Naive thymus-derived CD4-positive, alpha-beta T cell (primary cell): ENCODE results near the gene KRT34. TPM values are rescaled to one million over a fixed set of nuclear protein-coding genes. Genes with fewer than 3 reads are reported as not detected.

Experiments used
- ATAC-seq: fragments of 150-1000 bp; cut with Tn5 transposase; 2 replicates; pipeline ENCODE4 v1.10.0; 2021; ENCODE audit warnings: mild to moderate bottlenecking, moderate library complexity
- CTCF ChIA-PET: fragments of 350-600 bp; sonication (Branson Sonifier 250); formaldehyde crosslinking; loops from one replicate; lab custom pipeline; 2021; ENCODE audit warnings: antibody characterized with exemption; lab: Charles Lee
- POLR2A ChIA-PET: fragments of 350-600 bp; sonication (Branson Sonifier 250); formaldehyde crosslinking; loops from one replicate; lab custom pipeline; 2021; ENCODE audit warnings: antibody characterized with exemption, inconsistent platforms; lab: Charles Lee
- DNase-seq, 9 donors: peaks; one replicate each; pipeline versions ENCODE4 v3.0.0 to v3.0.0-alpha.2; 2020 to 2022; ENCODE audit warnings: mixed read lengths in 1 of 9
- H3K27ac ChIP-seq: one replicate; pipeline ENCODE4 v1.7.0; 2013; ENCODE audit warnings: mild to moderate bottlenecking, low read depth, low read length, moderate library complexity
- H3K27me3 ChIP-seq, 2 donors: one replicate each; pipeline ENCODE4 v1.7.0; 2013; ENCODE audit warnings: low read length in 2 of 2, mild to moderate bottlenecking in 2 of 2, moderate library complexity in 2 of 2; ENCODE audit not compliant: control insufficient read depth in 2 of 2, insufficient read depth in 2 of 2
- H3K36me3 ChIP-seq, 3 experiments: 1 replicate in 2 of 3; 2 replicates in 1 of 3; pipeline ENCODE4 v1.7.0; 2013; ENCODE audit warnings: low read length in 3 of 3, mild to moderate bottlenecking in 3 of 3, moderate library complexity in 1 of 3; ENCODE audit not compliant: insufficient read depth in 3 of 3, control insufficient read depth in 2 of 3
- H3K4me1 ChIP-seq, 2 donors: one replicate each; pipeline ENCODE4 v1.7.0; 2013; ENCODE audit warnings: low read length in 2 of 2, mild to moderate bottlenecking in 2 of 2, moderate library complexity in 1 of 2; ENCODE audit not compliant: control insufficient read depth in 2 of 2, insufficient read depth in 2 of 2
- H3K4me3 ChIP-seq: 2 replicates; pipeline ENCODE4 v1.7.0; 2013; ENCODE audit warnings: mild to moderate bottlenecking, low read length
- H3K9me3 ChIP-seq, 3 experiments: 1 replicate in 2 of 3; 2 replicates in 1 of 3; pipeline ENCODE4 v1.7.0; 2013; ENCODE audit warnings: low read length in 3 of 3; ENCODE audit not compliant: control insufficient read depth in 2 of 3
- H3K27ac Mint-ChIP-seq, 9 donors: one replicate each; pipeline ENCODE4 v1.8.0; 2020 to 2022; ENCODE audit warnings: mixed read lengths in 9 of 9, mild to moderate bottlenecking in 8 of 9, moderate library complexity in 5 of 9, inconsistent platforms in 2 of 9
- H3K27me3 Mint-ChIP-seq, 5 donors: one replicate each; pipeline ENCODE4 v1.8.0; 2021 to 2022; ENCODE audit warnings: mixed read lengths in 5 of 5, mild to moderate bottlenecking in 1 of 5
- H3K36me3 Mint-ChIP-seq, 5 donors: one replicate each; pipeline ENCODE4 v1.8.0; 2020 to 2022; ENCODE audit warnings: mixed read lengths in 5 of 5, mild to moderate bottlenecking in 3 of 5, inconsistent platforms in 1 of 5
- H3K4me1 Mint-ChIP-seq, 7 donors: one replicate each; pipeline ENCODE4 v1.8.0; 2020 to 2022; ENCODE audit warnings: mixed read lengths in 7 of 7, mild to moderate bottlenecking in 3 of 7, inconsistent platforms in 1 of 7
- H3K4me3 Mint-ChIP-seq, 10 donors: one replicate each; pipeline ENCODE4 v1.8.0; 2020 to 2022; ENCODE audit warnings: mild to moderate bottlenecking in 10 of 10, mixed read lengths in 10 of 10, moderate library complexity in 6 of 10, inconsistent platforms in 2 of 10
- H3K9me3 Mint-ChIP-seq, 11 donors: one replicate each; pipeline ENCODE4 v1.8.0; 2020 to 2022; ENCODE audit warnings: mixed read lengths in 11 of 11, mild to moderate bottlenecking in 4 of 11, inconsistent platforms in 1 of 11, moderate library complexity in 1 of 11
- intact Hi-C, 2 donors: fragments of 100-400 bp; cut with micrococcal nuclease; formaldehyde crosslinking; loops; one replicate each; pipeline ENCODE4 v1.15.1; 2023
- polyA plus RNA-seq, 2 donors: library from polyadenylated mRNA; unstranded; fragments of 300-500 nt; fragmentation: Illumina TruSeq; gene quantifications; one replicate each; pipeline ENCODE4 v1.2.3, GENCODE V29; 2021
- total RNA-seq, 6 experiments: library from RNA in 5 of 6; stranded (reverse) in 5 of 6; gene quantifications; 1 replicate in 5 of 6; 2 replicates in 1 of 6; pipeline ENCODE4 v1.2.3 and lab custom pipeline; 2021 to 2026

The KRT34 gene
- total and polyA plus RNA-seq, 7 experiments from 2014 or later: not detected

- intact Hi-C loops: no loop called here
- no peak for DNase-seq
Observed at GRCh38 chr17:41329279-41329948, 52.7 kb downstream of the KRT34 start.

GRCh38 chr17:41328207-41328606 is 53.9 kb downstream of the KRT34 start:
- no peaks in the 10 kb centered on the region for H3K9me3 Mint-ChIP-seq
- no peak overlapping the region for H3K27ac ChIP-seq
- no peaks in the 10 kb centered on the region for H3K36me3 ChIP-seq
- no peaks in the 10 kb centered on the region for H3K9me3 ChIP-seq
- H3K27me3 ChIP-seq: no peaks in the 10 kb centered on the region
- H3K4me3 ChIP-seq: no peak overlapping the region
- H3K27ac Mint-ChIP-seq: peak overlapping the region in 1 of 9 donors; percentile 25
- CTCF ChIA-PET: no interaction called here
- intact Hi-C loops: no loop called here
- H3K36me3 Mint-ChIP-seq: no peaks in the 10 kb centered on the region
- H3K4me1 ChIP-seq: peaks cover 24 to 33% of the 10 kb centered on the region in 2 donors
- peaks cover 11 to 53% (median 41%) of the 10 kb centered on the region in 7 donors for H3K4me1 Mint-ChIP-seq
- ATAC-seq (no peak), DNase-seq (no peak)
- H3K4me3 Mint-ChIP-seq: peak overlapping the region in 1 of 10 donors; percentile 45
- POLR2A ChIA-PET: interaction anchor here (0.7 to 0.9 kb wide), 2 partner anchors 12 to 13 kb away, joined by 3 to 4 read pairs; no protein-coding TSS in a partner anchor
- no peaks in the 10 kb centered on the region for H3K27me3 Mint-ChIP-seq

More at GRCh38 chr17:41329279-41329948, 52.7 kb downstream of the KRT34 start:
- ATAC-seq: no peak
- Histone ChIP-seq H3K4me3 (no peak overlapping the region), H3K27me3 (no peaks in the 10 kb centered on the region), H3K9me3 (no peaks in the 10 kb centered on the region), H3K4me1 (peaks cover 27 to 32% of the 10 kb centered on the region in 2 donors), H3K27ac (no peak overlapping the region), H3K36me3 (no peaks in the 10 kb centered on the region)
- H3K4me1 Mint-ChIP-seq: peaks cover 6 to 53% (median 42%) of the 10 kb centered on the region in 7 donors
- peak overlapping the region in 1 of 9 donors; percentile 29 for H3K27ac Mint-ChIP-seq
- H3K36me3 Mint-ChIP-seq: no peaks in the 10 kb centered on the region
- ChIA-PET POLR2A (interaction anchor here (0.6 kb wide), 2 partner anchors 16 to 107 kb away, joined by 3 read pairs; no protein-coding TSS in a partner anchor), CTCF (no interaction called here)
- no peaks in the 10 kb centered on the region for H3K27me3 Mint-ChIP-seq
- H3K4me3 Mint-ChIP-seq: no peak overlapping the region
- H3K9me3 Mint-ChIP-seq: no peaks in the 10 kb centered on the region

Other genes with a start within 250 kb of the KRT34 start
Only the 30 nearest of the 32 such genes appear.
- not detected for gene KRTAP4-5, start 232.5 kb downstream of the KRT34 start, total RNA-seq
- not detected for gene KRTAP4-5, start 232.5 kb downstream of the KRT34 start, polyA plus RNA-seq
- not detected for gene KRTAP4-4, start 221.6 kb downstream of the KRT34 start, total RNA-seq
- not detected for gene KRTAP4-4, start 221.6 kb downstream of the KRT34 start, polyA plus RNA-seq
- gene KRTAP4-3, start 214.1 kb downstream of the KRT34 start, total RNA-seq: not detected
- not detected for gene KRTAP4-3, start 214.1 kb downstream of the KRT34 start, polyA plus RNA-seq
- not detected for gene KRTAP4-2, start 204.1 kb downstream of the KRT34 start, total RNA-seq
- not detected for gene KRTAP4-2, start 204.1 kb downstream of the KRT34 start, polyA plus RNA-seq
- gene KRTAP4-1, start 197.4 kb downstream of the KRT34 start, total RNA-seq: not detected
- not detected for gene KRTAP4-1, start 197.4 kb downstream of the KRT34 start, polyA plus RNA-seq
- gene KRTAP9-1, start 192.4 kb downstream of the KRT34 start, total RNA-seq: not detected
- not detected for gene KRTAP9-1, start 192.4 kb downstream of the KRT34 start, polyA plus RNA-seq
- not detected for gene KRTAP9-2, start 155.7 kb downstream of the KRT34 start, total RNA-seq
- gene KRTAP9-2, start 155.7 kb downstream of the KRT34 start, polyA plus RNA-seq: not detected
- not detected for gene KRTAP9-3, start 149.9 kb downstream of the KRT34 start, total RNA-seq
- gene KRTAP9-3, start 149.9 kb downstream of the KRT34 start, polyA plus RNA-seq: not detected
- gene KRTAP9-8, start 144.3 kb downstream of the KRT34 start, total RNA-seq: not detected
- not detected for gene KRTAP9-8, start 144.3 kb downstream of the KRT34 start, polyA plus RNA-seq
- gene KRTAP9-4, start 132.6 kb downstream of the KRT34 start, total RNA-seq: not detected
- gene KRTAP9-4, start 132.6 kb downstream of the KRT34 start, polyA plus RNA-seq: not detected
- gene KRTAP9-9, start 126.9 kb downstream of the KRT34 start, total RNA-seq: not detected
- gene KRTAP9-9, start 126.9 kb downstream of the KRT34 start, polyA plus RNA-seq: not detected
- gene KRTAP9-6, start 116.9 kb downstream of the KRT34 start, total RNA-seq: not detected
- gene KRTAP9-6, start 116.9 kb downstream of the KRT34 start, polyA plus RNA-seq: not detected
- gene KRTAP9-7, start 106.6 kb downstream of the KRT34 start, total RNA-seq: not detected
- not detected for gene KRTAP9-7, start 106.6 kb downstream of the KRT34 start, polyA plus RNA-seq
- gene KRTAP29-1, start 79.5 kb downstream of the KRT34 start, total RNA-seq: not detected
- under 1 TPM in 1 of 2 donors, not detected in 1; 0.30 TPM for gene KRTAP29-1, start 79.5 kb downstream of the KRT34 start, polyA plus RNA-seq
- under 1 TPM in 3 of 5 experiments, not detected in 2; 0.22 to 0.49 (median 0.32) TPM for gene KRTAP16-1, start 73.0 kb downstream of the KRT34 start, total RNA-seq
- under 1 TPM in 1 of 2 donors, not detected in 1; 0.19 TPM for gene KRTAP16-1, start 73.0 kb downstream of the KRT34 start, polyA plus RNA-seq
- gene KRTAP17-1, start 66.6 kb downstream of the KRT34 start, total RNA-seq: not detected
- not detected for gene KRTAP17-1, start 66.6 kb downstream of the KRT34 start, polyA plus RNA-seq
- gene KRT33A, start 31.5 kb downstream of the KRT34 start, total RNA-seq: not detected
- not detected for gene KRT33A, start 31.5 kb downstream of the KRT34 start, polyA plus RNA-seq
- gene KRT33B, start 12.5 kb downstream of the KRT34 start, total RNA-seq: not detected
- gene KRT33B, start 12.5 kb downstream of the KRT34 start, polyA plus RNA-seq: not detected
- gene KRT31, start 15.3 kb upstream of the KRT34 start, total RNA-seq: not detected
- not detected for gene KRT31, start 15.3 kb upstream of the KRT34 start, polyA plus RNA-seq
- not detected for gene KRT37, start 42.3 kb upstream of the KRT34 start, total RNA-seq
- gene KRT37, start 42.3 kb upstream of the KRT34 start, polyA plus RNA-seq: not detected
- not detected for gene KRT38, start 58.7 kb upstream of the KRT34 start, total RNA-seq
- gene KRT38, start 58.7 kb upstream of the KRT34 start, polyA plus RNA-seq: not detected
- not detected for gene KRT32, start 85.1 kb upstream of the KRT34 start, total RNA-seq
- gene KRT32, start 85.1 kb upstream of the KRT34 start, polyA plus RNA-seq: not detected
- gene KRT35, start 98.8 kb upstream of the KRT34 start, total RNA-seq: not detected
- not detected for gene KRT35, start 98.8 kb upstream of the KRT34 start, polyA plus RNA-seq
- not detected for gene KRT36, start 107.6 kb upstream of the KRT34 start, total RNA-seq
- gene KRT36, start 107.6 kb upstream of the KRT34 start, polyA plus RNA-seq: not detected
- not detected for gene KRT13, start 123.3 kb upstream of the KRT34 start, total RNA-seq
- not detected for gene KRT13, start 123.3 kb upstream of the KRT34 start, polyA plus RNA-seq
- not detected for gene KRT15, start 136.6 kb upstream of the KRT34 start, total RNA-seq
- not detected for gene KRT15, start 136.6 kb upstream of the KRT34 start, polyA plus RNA-seq
- not detected for gene KRT19, start 146.0 kb upstream of the KRT34 start, total RNA-seq
- not detected for gene KRT19, start 146.0 kb upstream of the KRT34 start, polyA plus RNA-seq
- gene KRT9, start 189.8 kb upstream of the KRT34 start, total RNA-seq: not detected
- not detected for gene KRT9, start 189.8 kb upstream of the KRT34 start, polyA plus RNA-seq
- not detected for gene KRT14, start 204.6 kb upstream of the KRT34 start, total RNA-seq
- not detected for gene KRT14, start 204.6 kb upstream of the KRT34 start, polyA plus RNA-seq
- not detected for gene KRT16, start 230.5 kb upstream of the KRT34 start, total RNA-seq
- not detected for gene KRT16, start 230.5 kb upstream of the KRT34 start, polyA plus RNA-seq